HG03097 (cell line): ENCODE results near the gene ZNF575.
A peak's percentile ranks its signal among the peaks of the same experiment; 100 is the strongest.
"Not testable (repeated sequence)": the region's sequence is repeated elsewhere in the genome, so short reads cannot be mapped to it uniquely, and the experiment has no call there.

Source experiments
- ATAC-seq: cut with Tn5 transposase; IDR thresholded peaks from one replicate; pipeline ENCODE4 v1.9.1; 2021; ENCODE audit not compliant: unreplicated experiment, low FRiP score

The ZNF575 gene

GRCh38 chr19:43507880-43508279 is 25.1 kb upstream of the ZNF575 start:
- no peak for ATAC-seq

- no peak for ATAC-seq
Observed at GRCh38 chr19:43510713-43511112, 22.3 kb upstream of the ZNF575 start.

GRCh38 chr19:43511324-43511723 is 21.7 kb upstream of the ZNF575 start:
- ATAC-seq: no peak

- ATAC-seq: not testable (repeated sequence)
Observed at GRCh38 chr19:43512399-43512798, 20.6 kb upstream of the ZNF575 start.

GRCh38 chr19:43518051-43518450 is 14.9 kb upstream of the ZNF575 start:
- ATAC-seq: no peak

- no peak for ATAC-seq
Observed at GRCh38 chr19:43519436-43520088, 13.4 kb upstream of the ZNF575 start.

- ATAC-seq: no peak
Observed at GRCh38 chr19:43522929-43523328, 10.1 kb upstream of the ZNF575 start.

- not testable (repeated sequence) for ATAC-seq
Observed at GRCh38 chr19:43523696-43524095, 9.3 kb upstream of the ZNF575 start.

- no peak for ATAC-seq
Observed at GRCh38 chr19:43524922-43525835, 7.8 kb upstream of the ZNF575 start.

GRCh38 chr19:43525836-43526771 is 6.9 kb upstream of the ZNF575 start:
- no peak for ATAC-seq

GRCh38 chr19:43526884-43527859 is 5.8 kb upstream of the ZNF575 start, which contains the start of gene ETHE1:
Gene ETHE1, minus strand, starts transcription at chr19:43527201. Its CDS starts 24 bp downstream, at chr19:43527177.
- peak; percentile 59 for ATAC-seq

- no peak for ATAC-seq
Observed at GRCh38 chr19:43527860-43528622, 4.9 kb upstream of the ZNF575 start.

- ATAC-seq: no peak
Observed at GRCh38 chr19:43532571-43532961, 422 bp upstream of the ZNF575 start.

GRCh38 chr19:43533546-43534304 is 737 bp downstream of the ZNF575 start:
- peak; percentile 55 for ATAC-seq

- no peak for ATAC-seq
Observed at GRCh38 chr19:43534305-43534815, 1.4 kb downstream of the ZNF575 start.

GRCh38 chr19:43534816-43535761 is 2.1 kb downstream of the ZNF575 start:
- no peak for ATAC-seq

- ATAC-seq: no peak
Observed at GRCh38 chr19:43538922-43539321, 5.9 kb downstream of the ZNF575 start.
